ENCODE measurements around the gene STRADB.

STRADB gene

DNA sequence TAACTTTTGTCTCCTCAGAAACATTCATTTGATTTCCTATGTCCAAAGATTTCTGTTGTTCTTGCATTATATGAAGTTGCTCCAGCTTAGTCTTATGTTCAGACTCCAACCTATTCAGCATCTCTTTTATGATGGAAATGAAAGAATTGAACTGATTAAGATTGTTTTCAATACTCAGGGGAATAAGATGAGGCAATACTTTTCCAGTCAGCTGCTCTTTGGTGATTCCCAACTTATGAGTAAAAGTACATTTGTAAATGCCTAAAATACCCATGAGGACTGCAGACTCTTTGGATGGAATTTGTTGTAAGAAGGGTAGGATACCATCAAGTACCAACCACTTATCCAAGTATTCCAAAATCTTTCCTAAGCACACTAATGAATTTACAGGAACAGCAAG, 40.1 kb upstream of the STRADB start (continued):
- TF ChIP-seq, protein P1, sequence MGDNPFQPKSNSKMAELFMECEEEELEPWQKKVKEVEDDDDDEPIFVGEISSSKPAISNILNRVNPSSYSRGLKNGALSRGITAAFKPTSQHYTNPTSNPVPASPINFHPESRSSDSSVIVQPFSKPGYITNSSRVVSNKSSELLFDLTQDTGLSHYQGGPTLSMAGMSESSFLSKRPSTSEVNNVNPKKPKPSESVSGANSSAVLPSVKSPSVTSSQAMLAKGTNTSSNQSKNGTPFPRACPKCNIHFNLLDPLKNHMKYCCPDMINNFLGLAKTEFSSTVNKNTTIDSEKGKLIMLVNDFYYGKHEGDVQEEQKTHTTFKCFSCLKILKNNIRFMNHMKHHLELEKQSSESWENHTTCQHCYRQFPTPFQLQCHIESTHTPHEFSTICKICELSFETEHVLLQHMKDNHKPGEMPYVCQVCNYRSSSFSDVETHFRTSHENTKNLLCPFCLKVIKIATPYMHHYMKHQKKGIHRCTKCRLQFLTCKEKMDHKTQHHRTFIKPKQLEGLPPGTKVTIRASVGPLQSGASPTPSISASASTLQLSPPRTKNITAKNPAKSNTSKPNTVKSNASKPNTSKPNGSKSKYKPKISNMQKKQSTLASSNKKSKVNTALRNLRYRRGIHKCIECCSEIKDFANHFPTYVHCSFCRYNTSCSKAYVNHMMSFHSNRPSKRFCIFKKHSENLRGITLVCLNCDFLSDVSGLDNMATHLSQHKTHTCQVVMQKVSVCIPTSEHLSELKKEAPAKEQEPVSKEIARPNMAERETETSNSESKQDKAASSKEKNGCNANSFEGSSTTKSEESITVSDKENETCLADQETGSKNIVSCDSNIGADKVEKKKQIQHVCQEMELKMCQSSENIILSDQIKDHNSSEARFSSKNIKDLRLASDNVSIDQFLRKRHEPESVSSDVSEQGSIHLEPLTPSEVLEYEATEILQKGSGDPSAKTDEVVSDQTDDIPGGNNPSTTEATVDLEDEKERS (tag by site-specific recombination; IDR thresholded peaks at IDR 0.05) = no peak
- no peak for TF ChIP-seq ZNF830 (tag by site-specific recombination; IDR thresholded peaks at IDR 0.05; ENCODE audit: low read depth)
- TF ChIP-seq ZNF10 (tag by site-specific recombination; IDR thresholded peaks at IDR 0.05) = no peak

DNA sequence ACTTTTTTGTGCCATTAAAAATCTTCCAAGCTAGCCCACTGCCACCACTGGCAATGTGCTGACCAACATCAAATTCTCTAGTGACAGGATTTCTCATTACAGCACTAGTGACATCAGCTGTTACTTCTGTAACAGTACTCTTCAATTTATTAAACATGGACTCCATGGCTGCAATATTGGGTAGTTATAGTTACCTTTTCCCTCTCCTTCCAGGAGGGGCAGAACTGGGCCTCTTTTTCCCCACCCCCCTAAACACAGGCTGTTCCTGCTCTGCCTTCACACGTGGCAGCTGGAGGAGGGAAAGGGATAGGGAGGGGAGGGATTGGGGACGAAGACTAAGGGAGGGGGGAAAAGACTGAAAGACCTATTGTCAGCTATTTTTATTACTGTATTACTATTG, 38.4 kb upstream of the STRADB start:
- ChIA-PET POLR2A (no interaction called here), CTCF (no interaction called here)
- Histone ChIP-seq H3K4me1 (ENCODE audit: control insufficient read depth, insufficient read depth, low read length) (peaks cover 20% of the 10 kb centered on the region), H3K27ac (ENCODE audit: extremely low read depth, low read depth, low read length) (no peak overlapping the region), H3K36me3 (ENCODE audit: control insufficient read depth in 2 of 2, insufficient read depth in 1 of 2, low read length in 2 of 2) (no peaks in the 10 kb centered on the region), H3K4me3 (ENCODE audit: low read depth, low read length) (no peak overlapping the region), H3K9me3 (ENCODE audit: control insufficient read depth, insufficient read depth, low read depth, low read length) (no peaks in the 10 kb centered on the region)
- TF ChIP-seq, protein P2, sequence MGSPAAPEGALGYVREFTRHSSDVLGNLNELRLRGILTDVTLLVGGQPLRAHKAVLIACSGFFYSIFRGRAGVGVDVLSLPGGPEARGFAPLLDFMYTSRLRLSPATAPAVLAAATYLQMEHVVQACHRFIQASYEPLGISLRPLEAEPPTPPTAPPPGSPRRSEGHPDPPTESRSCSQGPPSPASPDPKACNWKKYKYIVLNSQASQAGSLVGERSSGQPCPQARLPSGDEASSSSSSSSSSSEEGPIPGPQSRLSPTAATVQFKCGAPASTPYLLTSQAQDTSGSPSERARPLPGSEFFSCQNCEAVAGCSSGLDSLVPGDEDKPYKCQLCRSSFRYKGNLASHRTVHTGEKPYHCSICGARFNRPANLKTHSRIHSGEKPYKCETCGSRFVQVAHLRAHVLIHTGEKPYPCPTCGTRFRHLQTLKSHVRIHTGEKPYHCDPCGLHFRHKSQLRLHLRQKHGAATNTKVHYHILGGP (tag by site-specific recombination; IDR thresholded peaks at IDR 0.05) = no peak
- no peak for TF ChIP-seq ZNF174 (tag by site-specific recombination; IDR thresholded peaks at IDR 0.05)
- TF ChIP-seq ZNF473 (tag by site-specific recombination; IDR thresholded peaks at IDR 0.05) = no peak
- 0 out of 2 replicates have a peak, but pooled peaks have one; percentile 35 for TF ChIP-seq ZNF335 (tag by site-specific recombination; conservative IDR thresholded peaks at IDR 0.05)
- no peak for TF ChIP-seq ZBTB20 (tag by site-specific recombination; IDR thresholded peaks at IDR 0.05)
- TF ChIP-seq, protein P3, sequence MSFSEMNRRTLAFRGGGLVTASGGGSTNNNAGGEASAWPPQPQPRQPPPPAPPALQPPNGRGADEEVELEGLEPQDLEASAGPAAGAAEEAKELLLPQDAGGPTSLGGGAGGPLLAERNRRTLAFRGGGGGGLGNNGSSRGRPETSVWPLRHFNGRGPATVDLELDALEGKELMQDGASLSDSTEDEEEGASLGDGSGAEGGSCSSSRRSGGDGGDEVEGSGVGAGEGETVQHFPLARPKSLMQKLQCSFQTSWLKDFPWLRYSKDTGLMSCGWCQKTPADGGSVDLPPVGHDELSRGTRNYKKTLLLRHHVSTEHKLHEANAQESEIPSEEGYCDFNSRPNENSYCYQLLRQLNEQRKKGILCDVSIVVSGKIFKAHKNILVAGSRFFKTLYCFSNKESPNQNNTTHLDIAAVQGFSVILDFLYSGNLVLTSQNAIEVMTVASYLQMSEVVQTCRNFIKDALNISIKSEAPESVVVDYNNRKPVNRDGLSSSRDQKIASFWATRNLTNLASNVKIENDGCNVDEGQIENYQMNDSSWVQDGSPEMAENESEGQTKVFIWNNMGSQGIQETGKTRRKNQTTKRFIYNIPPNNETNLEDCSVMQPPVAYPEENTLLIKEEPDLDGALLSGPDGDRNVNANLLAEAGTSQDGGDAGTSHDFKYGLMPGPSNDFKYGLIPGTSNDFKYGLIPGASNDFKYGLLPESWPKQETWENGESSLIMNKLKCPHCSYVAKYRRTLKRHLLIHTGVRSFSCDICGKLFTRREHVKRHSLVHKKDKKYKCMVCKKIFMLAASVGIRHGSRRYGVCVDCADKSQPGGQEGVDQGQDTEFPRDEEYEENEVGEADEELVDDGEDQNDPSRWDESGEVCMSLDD (tag by site-specific recombination; IDR thresholded peaks at IDR 0.05) = no peak
- TF ChIP-seq ZBTB48 (tag by site-specific recombination; IDR thresholded peaks at IDR 0.05) = no peak
- TF ChIP-seq, protein P4, sequence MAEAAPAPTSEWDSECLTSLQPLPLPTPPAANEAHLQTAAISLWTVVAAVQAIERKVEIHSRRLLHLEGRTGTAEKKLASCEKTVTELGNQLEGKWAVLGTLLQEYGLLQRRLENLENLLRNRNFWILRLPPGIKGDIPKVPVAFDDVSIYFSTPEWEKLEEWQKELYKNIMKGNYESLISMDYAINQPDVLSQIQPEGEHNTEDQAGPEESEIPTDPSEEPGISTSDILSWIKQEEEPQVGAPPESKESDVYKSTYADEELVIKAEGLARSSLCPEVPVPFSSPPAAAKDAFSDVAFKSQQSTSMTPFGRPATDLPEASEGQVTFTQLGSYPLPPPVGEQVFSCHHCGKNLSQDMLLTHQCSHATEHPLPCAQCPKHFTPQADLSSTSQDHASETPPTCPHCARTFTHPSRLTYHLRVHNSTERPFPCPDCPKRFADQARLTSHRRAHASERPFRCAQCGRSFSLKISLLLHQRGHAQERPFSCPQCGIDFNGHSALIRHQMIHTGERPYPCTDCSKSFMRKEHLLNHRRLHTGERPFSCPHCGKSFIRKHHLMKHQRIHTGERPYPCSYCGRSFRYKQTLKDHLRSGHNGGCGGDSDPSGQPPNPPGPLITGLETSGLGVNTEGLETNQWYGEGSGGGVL (tag by site-specific recombination; IDR thresholded peaks at IDR 0.05) = peak; percentile 43
- TF ChIP-seq, protein P5, sequence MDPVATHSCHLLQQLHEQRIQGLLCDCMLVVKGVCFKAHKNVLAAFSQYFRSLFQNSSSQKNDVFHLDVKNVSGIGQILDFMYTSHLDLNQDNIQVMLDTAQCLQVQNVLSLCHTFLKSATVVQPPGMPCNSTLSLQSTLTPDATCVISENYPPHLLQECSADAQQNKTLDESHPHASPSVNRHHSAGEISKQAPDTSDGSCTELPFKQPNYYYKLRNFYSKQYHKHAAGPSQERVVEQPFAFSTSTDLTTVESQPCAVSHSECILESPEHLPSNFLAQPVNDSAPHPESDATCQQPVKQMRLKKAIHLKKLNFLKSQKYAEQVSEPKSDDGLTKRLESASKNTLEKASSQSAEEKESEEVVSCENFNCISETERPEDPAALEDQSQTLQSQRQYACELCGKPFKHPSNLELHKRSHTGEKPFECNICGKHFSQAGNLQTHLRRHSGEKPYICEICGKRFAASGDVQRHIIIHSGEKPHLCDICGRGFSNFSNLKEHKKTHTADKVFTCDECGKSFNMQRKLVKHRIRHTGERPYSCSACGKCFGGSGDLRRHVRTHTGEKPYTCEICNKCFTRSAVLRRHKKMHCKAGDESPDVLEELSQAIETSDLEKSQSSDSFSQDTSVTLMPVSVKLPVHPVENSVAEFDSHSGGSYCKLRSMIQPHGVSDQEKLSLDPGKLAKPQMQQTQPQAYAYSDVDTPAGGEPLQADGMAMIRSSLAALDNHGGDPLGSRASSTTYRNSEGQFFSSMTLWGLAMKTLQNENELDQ (tag by site-specific recombination; IDR thresholded peaks at IDR 0.05; ENCODE audit: low read depth) = no peak
- TF ChIP-seq KLF1 (tag by site-specific recombination; IDR thresholded peaks at IDR 0.05) = no peak
- no peak for TF ChIP-seq KLF10 (tag by site-specific recombination; IDR thresholded peaks at IDR 0.05)
- no peak for TF ChIP-seq ZNF747 (tag by site-specific recombination; IDR thresholded peaks at IDR 0.05)
